Astrocyte (in vitro differentiated cells and primary cell): ENCODE data around the gene KLHDC10.
"Not testable (repeated sequence)": the region's sequence is repeated elsewhere in the genome, so short reads cannot be mapped to it uniquely, and the experiment has no call there.

Experiments used
- EZH2 ChIP-seq: IDR thresholded peaks from 2 replicates; pipeline ENCODE4 v1.6.1; 2012; ENCODE audit warnings: mild to moderate bottlenecking, low read length, inconsistent platforms; ENCODE audit not compliant: insufficient read depth
- TF ChIP-seq, protein P1 (sequence below): IDR thresholded peaks from 2 replicates; pipeline ENCODE4 v1.5.1; 2011; ENCODE audit warnings: low read depth, mild to moderate bottlenecking, inconsistent platforms, low read length, moderate library complexity; ENCODE audit not compliant: insufficient read depth

DNA sequence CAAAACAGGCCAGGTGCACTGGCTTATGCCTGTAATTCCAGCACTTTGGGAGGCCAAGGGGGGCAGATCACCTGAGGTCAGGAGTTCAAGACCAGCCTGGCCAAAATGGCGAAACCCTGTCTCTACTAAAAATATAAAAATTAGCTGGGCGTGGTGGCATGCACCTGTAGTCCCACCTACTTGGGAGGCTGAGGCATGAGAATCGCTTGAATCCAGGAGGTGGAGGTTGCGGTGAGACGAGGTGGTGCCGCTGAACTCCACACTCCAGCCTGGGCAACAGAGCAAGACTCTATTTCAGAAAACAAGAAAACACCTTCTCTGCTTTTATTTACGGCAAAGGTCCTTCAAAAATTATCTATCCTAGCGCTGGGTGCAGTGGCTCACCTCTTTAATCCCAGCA lies 15.1 kb upstream of the KLHDC10 start:
- TF ChIP-seq, protein P1, sequence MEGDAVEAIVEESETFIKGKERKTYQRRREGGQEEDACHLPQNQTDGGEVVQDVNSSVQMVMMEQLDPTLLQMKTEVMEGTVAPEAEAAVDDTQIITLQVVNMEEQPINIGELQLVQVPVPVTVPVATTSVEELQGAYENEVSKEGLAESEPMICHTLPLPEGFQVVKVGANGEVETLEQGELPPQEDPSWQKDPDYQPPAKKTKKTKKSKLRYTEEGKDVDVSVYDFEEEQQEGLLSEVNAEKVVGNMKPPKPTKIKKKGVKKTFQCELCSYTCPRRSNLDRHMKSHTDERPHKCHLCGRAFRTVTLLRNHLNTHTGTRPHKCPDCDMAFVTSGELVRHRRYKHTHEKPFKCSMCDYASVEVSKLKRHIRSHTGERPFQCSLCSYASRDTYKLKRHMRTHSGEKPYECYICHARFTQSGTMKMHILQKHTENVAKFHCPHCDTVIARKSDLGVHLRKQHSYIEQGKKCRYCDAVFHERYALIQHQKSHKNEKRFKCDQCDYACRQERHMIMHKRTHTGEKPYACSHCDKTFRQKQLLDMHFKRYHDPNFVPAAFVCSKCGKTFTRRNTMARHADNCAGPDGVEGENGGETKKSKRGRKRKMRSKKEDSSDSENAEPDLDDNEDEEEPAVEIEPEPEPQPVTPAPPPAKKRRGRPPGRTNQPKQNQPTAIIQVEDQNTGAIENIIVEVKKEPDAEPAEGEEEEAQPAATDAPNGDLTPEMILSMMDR, result not testable (repeated sequence)
- TF ChIP-seq EZH2, result not testable (repeated sequence)
